ENCODE data around the gene SS18L1.

- TF ChIP-seq, protein P1, sequence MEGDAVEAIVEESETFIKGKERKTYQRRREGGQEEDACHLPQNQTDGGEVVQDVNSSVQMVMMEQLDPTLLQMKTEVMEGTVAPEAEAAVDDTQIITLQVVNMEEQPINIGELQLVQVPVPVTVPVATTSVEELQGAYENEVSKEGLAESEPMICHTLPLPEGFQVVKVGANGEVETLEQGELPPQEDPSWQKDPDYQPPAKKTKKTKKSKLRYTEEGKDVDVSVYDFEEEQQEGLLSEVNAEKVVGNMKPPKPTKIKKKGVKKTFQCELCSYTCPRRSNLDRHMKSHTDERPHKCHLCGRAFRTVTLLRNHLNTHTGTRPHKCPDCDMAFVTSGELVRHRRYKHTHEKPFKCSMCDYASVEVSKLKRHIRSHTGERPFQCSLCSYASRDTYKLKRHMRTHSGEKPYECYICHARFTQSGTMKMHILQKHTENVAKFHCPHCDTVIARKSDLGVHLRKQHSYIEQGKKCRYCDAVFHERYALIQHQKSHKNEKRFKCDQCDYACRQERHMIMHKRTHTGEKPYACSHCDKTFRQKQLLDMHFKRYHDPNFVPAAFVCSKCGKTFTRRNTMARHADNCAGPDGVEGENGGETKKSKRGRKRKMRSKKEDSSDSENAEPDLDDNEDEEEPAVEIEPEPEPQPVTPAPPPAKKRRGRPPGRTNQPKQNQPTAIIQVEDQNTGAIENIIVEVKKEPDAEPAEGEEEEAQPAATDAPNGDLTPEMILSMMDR (IDR thresholded peaks at IDR 0.05): peak; percentile 46 to 85 (median 76)
- no peak for TF ChIP-seq POLR2A (IDR thresholded peaks at IDR 0.05)
Measured at GRCh38 chr20:62136283-62137091, 7.1 kb upstream of the SS18L1 start.

Measured in right lobe of liver (tissue), 4 donors.